Measurements from ENCODE around the gene TMEM236.

The TMEM236 gene

GRCh38 chr10:17784688-17785087 lies 32.7 kb downstream of the TMEM236 start:
- ChIA-PET POLR2A (no interaction called here), CTCF (interaction anchor here (0.6 to 2.2 kb wide), 3 partner anchors 10 to 987 kb away, joined by 3 to 6 read pairs (median 3); no protein-coding TSS in a partner anchor)
- no peaks in the 10 kb centered on the region for H3K9me3 ChIP-seq (ENCODE audit: control extremely low read depth in 1 of 5, control insufficient read depth in 4 of 5, insufficient read depth in 2 of 5, low read depth in 1 of 5, low read length in 4 of 5)
- H3K4me3 ChIP-seq (ENCODE audit: control insufficient read depth in 1 of 7, extremely low read depth in 1 of 7, insufficient read depth in 4 of 7, low read depth in 2 of 7, low read length in 6 of 7) = no peak overlapping the region
- no peak overlapping the region for H3K27ac ChIP-seq (ENCODE audit: insufficient read depth in 1 of 2, low read depth in 1 of 2, low read length in 2 of 2, poor library complexity in 1 of 2, severe bottlenecking in 2 of 2)
- DNase-seq = no peak
- no peaks in the 10 kb centered on the region for H3K27me3 ChIP-seq (replicated peaks in 2 of 5; ENCODE audit: control insufficient read depth in 4 of 5, insufficient read depth in 5 of 5, low read length in 4 of 5)
- no peaks in the 10 kb centered on the region for H3K36me3 ChIP-seq (ENCODE audit: control insufficient read depth in 4 of 4, insufficient read depth in 4 of 4, low read length in 3 of 4)
- 90% methylated on average over 3 of the region's 3 CpGs for WGBS (ENCODE audit: insufficient coverage)
- peaks cover 12 to 51% (median 32%) of the 10 kb centered on the region in 4 experiments for H3K4me1 ChIP-seq (ENCODE audit: control extremely low read depth in 1 of 4, control insufficient read depth in 4 of 4, insufficient read depth in 4 of 4, low read length in 3 of 4)

- ChIA-PET POLR2A (interaction anchor here (0.7 kb wide), 2 partner anchors 360 to 425 kb away, joined by 3 read pairs; no protein-coding TSS in a partner anchor), CTCF (interaction anchor here (0.6 to 2.2 kb wide), 5 partner anchors 11 to 988 kb away, joined by 3 to 6 read pairs (median 3); no protein-coding TSS in a partner anchor)
- 50% methylated on average over 2 of the region's 5 CpGs for WGBS (ENCODE audit: insufficient coverage)
- Histone ChIP-seq H3K9me3 (ENCODE audit: control extremely low read depth in 1 of 5, control insufficient read depth in 4 of 5, insufficient read depth in 2 of 5, low read depth in 1 of 5, low read length in 4 of 5) (no peaks in the 10 kb centered on the region), H3K36me3 (ENCODE audit: control insufficient read depth in 4 of 4, insufficient read depth in 4 of 4, low read length in 3 of 4) (no peaks in the 10 kb centered on the region), H3K4me3 (ENCODE audit: control insufficient read depth in 1 of 7, extremely low read depth in 1 of 7, insufficient read depth in 4 of 7, low read depth in 2 of 7, low read length in 6 of 7) (no peak overlapping the region), H3K4me1 (ENCODE audit: control extremely low read depth in 1 of 4, control insufficient read depth in 4 of 4, insufficient read depth in 4 of 4, low read length in 3 of 4) (peaks cover 12 to 44% (median 26%) of the 10 kb centered on the region in 4 experiments), H3K27me3 (replicated peaks in 2 of 5; ENCODE audit: control insufficient read depth in 4 of 5, insufficient read depth in 5 of 5, low read length in 4 of 5) (no peaks in the 10 kb centered on the region), H3K27ac (ENCODE audit: insufficient read depth in 1 of 2, low read depth in 1 of 2, low read length in 2 of 2, poor library complexity in 1 of 2, severe bottlenecking in 2 of 2) (peak overlapping the region in 1 of 2 experiments; percentile 30)
- DNase-seq = peak in 2 of 3 donors; percentile 52 to 55
These were observed 33.4 kb downstream of the TMEM236 start for GRCh38 chr10:17785276-17785930.

- WGBS (ENCODE audit: insufficient coverage) = 98% methylated on average over 10 of the region's 13 CpGs
- Histone ChIP-seq H3K27ac (ENCODE audit: insufficient read depth in 1 of 2, low read depth in 1 of 2, low read length in 2 of 2, poor library complexity in 1 of 2, severe bottlenecking in 2 of 2) (no peak overlapping the region), H3K4me3 (ENCODE audit: control insufficient read depth in 1 of 7, extremely low read depth in 1 of 7, insufficient read depth in 4 of 7, low read depth in 2 of 7, low read length in 6 of 7) (no peak overlapping the region), H3K36me3 (ENCODE audit: control insufficient read depth in 4 of 4, insufficient read depth in 4 of 4, low read length in 3 of 4) (no peaks in the 10 kb centered on the region), H3K4me1 (ENCODE audit: control extremely low read depth in 1 of 4, control insufficient read depth in 4 of 4, insufficient read depth in 4 of 4, low read length in 3 of 4) (peaks cover 12 to 53% (median 27%) of the 10 kb centered on the region in 4 experiments), H3K9me3 (ENCODE audit: control extremely low read depth in 1 of 5, control insufficient read depth in 4 of 5, insufficient read depth in 2 of 5, low read depth in 1 of 5, low read length in 4 of 5) (no peaks in the 10 kb centered on the region), H3K27me3 (replicated peaks in 2 of 5; ENCODE audit: control insufficient read depth in 4 of 5, insufficient read depth in 5 of 5, low read length in 4 of 5) (no peaks in the 10 kb centered on the region)
- DNase-seq = no peak
- ChIA-PET POLR2A (no interaction called here), CTCF (interaction anchor here (0.7 to 1.0 kb wide), 2 partner anchors 50 to 99 kb away, joined by 3 read pairs; no protein-coding TSS in a partner anchor)
These were observed 35.3 kb downstream of the TMEM236 start for GRCh38 chr10:17787087-17787961.

GRCh38 chr10:17788646-17789045 lies 36.6 kb downstream of the TMEM236 start:
- POLR2A ChIA-PET = interaction anchor here (0.6 kb wide), 1 partner anchor 14 kb away, joined by 4 read pairs; no protein-coding TSS in a partner anchor
- 89% methylated on average over 2 of the region's 2 CpGs for WGBS (ENCODE audit: insufficient coverage)
- CTCF ChIA-PET = interaction anchor here (1.0 kb wide), 1 partner anchor 100 kb away, joined by 3 read pairs; no protein-coding TSS in a partner anchor

GRCh38 chr10:17789396-17789795 lies 37.4 kb downstream of the TMEM236 start:
- H3K4me3 ChIP-seq (ENCODE audit: control insufficient read depth in 1 of 7, extremely low read depth in 1 of 7, insufficient read depth in 4 of 7, low read depth in 2 of 7, low read length in 6 of 7) = no peak overlapping the region
- H3K9me3 ChIP-seq (ENCODE audit: control extremely low read depth in 1 of 5, control insufficient read depth in 4 of 5, insufficient read depth in 2 of 5, low read depth in 1 of 5, low read length in 4 of 5) = no peaks in the 10 kb centered on the region
- ChIA-PET CTCF (no interaction called here), POLR2A (no interaction called here)
- H3K27ac ChIP-seq (ENCODE audit: insufficient read depth in 1 of 2, low read depth in 1 of 2, low read length in 2 of 2, poor library complexity in 1 of 2, severe bottlenecking in 2 of 2) = no peak overlapping the region
- DNase-seq = no peak
- no peaks in the 10 kb centered on the region for H3K36me3 ChIP-seq (ENCODE audit: control insufficient read depth in 4 of 4, insufficient read depth in 4 of 4, low read length in 3 of 4)
- peaks cover 6 to 47% (median 16%) of the 10 kb centered on the region in 4 experiments for H3K4me1 ChIP-seq (ENCODE audit: control extremely low read depth in 1 of 4, control insufficient read depth in 4 of 4, insufficient read depth in 4 of 4, low read length in 3 of 4)
- H3K27me3 ChIP-seq (replicated peaks in 2 of 5; ENCODE audit: control insufficient read depth in 4 of 5, insufficient read depth in 5 of 5, low read length in 4 of 5) = no peaks in the 10 kb centered on the region
- 94% methylated on average over 5 of the region's 7 CpGs for WGBS (ENCODE audit: insufficient coverage)

More at GRCh38 chr10:17788646-17789045, 36.6 kb downstream of the TMEM236 start:
- H3K9me3 ChIP-seq (ENCODE audit: control extremely low read depth in 1 of 5, control insufficient read depth in 4 of 5, insufficient read depth in 2 of 5, low read depth in 1 of 5, low read length in 4 of 5) = no peaks in the 10 kb centered on the region
- H3K4me3 ChIP-seq (ENCODE audit: control insufficient read depth in 1 of 7, extremely low read depth in 1 of 7, insufficient read depth in 4 of 7, low read depth in 2 of 7, low read length in 6 of 7) = no peak overlapping the region
- peaks cover 8 to 54% (median 21%) of the 10 kb centered on the region in 4 experiments for H3K4me1 ChIP-seq (ENCODE audit: control extremely low read depth in 1 of 4, control insufficient read depth in 4 of 4, insufficient read depth in 4 of 4, low read length in 3 of 4)
- H3K27ac ChIP-seq (ENCODE audit: insufficient read depth in 1 of 2, low read depth in 1 of 2, low read length in 2 of 2, poor library complexity in 1 of 2, severe bottlenecking in 2 of 2) = no peak overlapping the region
- no peaks in the 10 kb centered on the region for H3K27me3 ChIP-seq (replicated peaks in 2 of 5; ENCODE audit: control insufficient read depth in 4 of 5, insufficient read depth in 5 of 5, low read length in 4 of 5)
- DNase-seq = no peak
- no peaks in the 10 kb centered on the region for H3K36me3 ChIP-seq (ENCODE audit: control insufficient read depth in 4 of 4, insufficient read depth in 4 of 4, low read length in 3 of 4)

GRCh38 chr10:17790651-17791050 lies 38.6 kb downstream of the TMEM236 start:
- no peak overlapping the region for H3K4me3 ChIP-seq (ENCODE audit: control insufficient read depth in 1 of 7, extremely low read depth in 1 of 7, insufficient read depth in 4 of 7, low read depth in 2 of 7, low read length in 6 of 7)
- peaks cover 0 to 36% (median 7%) of the 10 kb centered on the region in 4 experiments for H3K4me1 ChIP-seq (ENCODE audit: control extremely low read depth in 1 of 4, control insufficient read depth in 4 of 4, insufficient read depth in 4 of 4, low read length in 3 of 4)
- CTCF ChIA-PET = no interaction called here
- H3K27ac ChIP-seq (ENCODE audit: insufficient read depth in 1 of 2, low read depth in 1 of 2, low read length in 2 of 2, poor library complexity in 1 of 2, severe bottlenecking in 2 of 2) = no peak overlapping the region
- no peak for DNase-seq
- no peaks in the 10 kb centered on the region for H3K27me3 ChIP-seq (replicated peaks in 2 of 5; ENCODE audit: control insufficient read depth in 4 of 5, insufficient read depth in 5 of 5, low read length in 4 of 5)
- POLR2A ChIA-PET = interaction anchor here (0.8 kb wide), 1 partner anchor 11 kb away, joined by 3 read pairs; no protein-coding TSS in a partner anchor
- no peaks in the 10 kb centered on the region for H3K36me3 ChIP-seq (ENCODE audit: control insufficient read depth in 4 of 4, insufficient read depth in 4 of 4, low read length in 3 of 4)
- H3K9me3 ChIP-seq (ENCODE audit: control extremely low read depth in 1 of 5, control insufficient read depth in 4 of 5, insufficient read depth in 2 of 5, low read depth in 1 of 5, low read length in 4 of 5) = no peaks in the 10 kb centered on the region
- WGBS (ENCODE audit: insufficient coverage) = 100% methylated on average over 2 of the region's 2 CpGs
